SK-N-SH treated with all-trans-retinoic acid at 6 μM for 48 hours (cell line): ENCODE measurements around the gene FGF19.

Experiments used
- BACH2 ChIP-seq: fragments of 250-450 bp; sonication (Bioruptor Pico); IDR thresholded peaks from 2 replicates; pipeline ENCODE4 v1.9.0; 2021; ENCODE audit warnings: mild to moderate bottlenecking, borderline replicate concordance
- CREB5 ChIP-seq: fragments of 250-450 bp; sonication (Bioruptor Pico); IDR thresholded peaks from 2 replicates; pipeline ENCODE4 v1.5.1; 2020; ENCODE audit warnings: low read depth, mild to moderate bottlenecking, moderate library complexity
- CSDC2 ChIP-seq: fragments of 250-450 bp; sonication (Bioruptor Pico); IDR thresholded peaks from 2 replicates; pipeline ENCODE4 v1.5.0; 2020; ENCODE audit warnings: mild to moderate bottlenecking, moderate library complexity
- CSRNP3 ChIP-seq: fragments of 250-450 bp; sonication (Bioruptor Pico); IDR thresholded peaks from 2 replicates; pipeline ENCODE4 v1.5.1; 2021; ENCODE audit warnings: mild to moderate bottlenecking, moderate library complexity
- ESRRG ChIP-seq: fragments of 250-450 bp; sonication (Bioruptor Pico); IDR thresholded peaks from 2 replicates; pipeline ENCODE4 v1.6.1; 2021; ENCODE audit warnings: mild to moderate bottlenecking
- GLIS3 ChIP-seq: fragments of 250-450 bp; sonication (Bioruptor Pico); IDR thresholded peaks from 2 replicates; pipeline ENCODE4 v1.5.0; 2020; ENCODE audit warnings: mild to moderate bottlenecking, moderate library complexity
- PATZ1 ChIP-seq: fragments of 250-450 bp; sonication (Bioruptor Pico); IDR thresholded peaks from 2 replicates; pipeline ENCODE4 v1.8.0; 2020; ENCODE audit warnings: mild to moderate bottlenecking, moderate library complexity, borderline replicate concordance
- POU6F1 ChIP-seq: fragments of 250-450 bp; sonication (Bioruptor Pico); IDR thresholded peaks from 2 replicates; pipeline ENCODE4 v1.8.0; 2021; ENCODE audit warnings: low read depth, mild to moderate bottlenecking, moderate library complexity, borderline replicate concordance
- SNAI2 ChIP-seq: fragments of 250-450 bp; sonication (Bioruptor Pico); IDR thresholded peaks from 2 replicates; pipeline ENCODE4 v1.5.0; 2020; ENCODE audit warnings: mild to moderate bottlenecking, moderate library complexity
- TOX ChIP-seq: fragments of 250-450 bp; sonication (Bioruptor Pico); IDR thresholded peaks from 2 replicates; pipeline ENCODE4 v1.8.0; 2021; ENCODE audit warnings: mild to moderate bottlenecking, moderate library complexity, borderline replicate concordance
- ZC3H10 ChIP-seq: fragments of 250-450 bp; sonication (Bioruptor Pico); IDR thresholded peaks from 2 replicates; pipeline ENCODE4 v1.5.1; 2021; ENCODE audit warnings: mild to moderate bottlenecking, moderate library complexity
- ZFP30 ChIP-seq: fragments of 450-650 bp; formaldehyde crosslinking; IDR thresholded peaks from 2 replicates; pipeline ENCODE4 v1.5.0; 2022; ENCODE audit warnings: mild to moderate bottlenecking, moderate library complexity
- ZNF70 ChIP-seq: fragments of 450-650 bp; formaldehyde crosslinking; IDR thresholded peaks from 2 replicates; pipeline ENCODE4 v1.5.0; 2020; ENCODE audit warnings: mild to moderate bottlenecking, moderate library complexity
- ZNF8 ChIP-seq: fragments of 450-650 bp; formaldehyde crosslinking; IDR thresholded peaks from 2 replicates; pipeline ENCODE4 v1.5.0; 2020; ENCODE audit warnings: mild to moderate bottlenecking, moderate library complexity

GRCh38 chr11:69684651-69685050 is 19.2 kb downstream of the FGF19 start:
- no peak for TF ChIP-seq PATZ1 (CRISPR knock-in tag)
- no peak for TF ChIP-seq ZNF8
- no peak for TF ChIP-seq SNAI2 (CRISPR knock-in tag)
- no peak for TF ChIP-seq ZNF70 (CRISPR knock-in tag)
- no peak for TF ChIP-seq ZC3H10 (CRISPR knock-in tag)
- no peak for TF ChIP-seq CSDC2 (CRISPR knock-in tag)
- no peak for TF ChIP-seq TOX (CRISPR knock-in tag)
- no peak for TF ChIP-seq GLIS3 (CRISPR knock-in tag)
- TF ChIP-seq CSRNP3: no peak
- no peak for TF ChIP-seq BACH2 (CRISPR knock-in tag)
- TF ChIP-seq ESRRG (CRISPR knock-in tag): no peak
- TF ChIP-seq ZFP30 (CRISPR knock-in tag): no peak
- TF ChIP-seq CREB5 (CRISPR knock-in tag): no peak
- no peak for TF ChIP-seq POU6F1 (CRISPR knock-in tag)
